PC-3 (cell line): ENCODE results near the gene RAET1E. TPM values are rescaled to one million over a fixed set of nuclear protein-coding genes. Genes with fewer than 3 reads are reported as not detected.

Source experiments
- ATAC-seq: fragments of 200-7000 bp; cut with Tn5 transposase; 2 replicates; pipeline ENCODE4 v1.9.1; 2020; ENCODE audit warnings: mild to moderate bottlenecking, moderate library complexity
- BruUV-seq: library from RNA; stranded (reverse); fragments of 400-500 nt; replicated peaks from 2 replicates; lab custom pipeline; 2021; lab: Mats Ljungman, UMichigan
- CTCF ChIA-PET: fragments of 300-600 bp; sonication (Branson Sonifier 250); formaldehyde crosslinking; loops from one replicate; lab custom pipeline; 2022; ENCODE audit warnings: antibody characterized with exemption; lab: Charles Lee
- POLR2A ChIA-PET: fragments of 300-600 bp; sonication (Branson Sonifier 250); formaldehyde crosslinking; loops from one replicate; lab custom pipeline; 2022; ENCODE audit warnings: antibody characterized with exemption; ENCODE audit not compliant: unreplicated experiment; lab: Charles Lee
- DNase-seq: peaks from one replicate; pipeline ENCODE4 v3.0.0-alpha.2; 2015
- H2AFZ ChIP-seq: fragments of 300-600 bp; sonication (generic); 2 replicates; pipeline ENCODE4 v1.6.0; 2016; ENCODE audit warnings: antibody characterized with exemption, low read length
- H3F3A ChIP-seq: fragments of 300-600 bp; sonication (generic); one replicate; pipeline ENCODE4 v1.6.0; 2017; ENCODE audit warnings: antibody characterized with exemption, low read length, control low read depth, mild to moderate bottlenecking; ENCODE audit not compliant: unreplicated experiment
- H3K27ac ChIP-seq: fragments of 300-600 bp; sonication (generic); 2 replicates; pipeline ENCODE4 v1.5.1; 2016; ENCODE audit warnings: mild to moderate bottlenecking, low read length
- H3K27me3 ChIP-seq: fragments of 300-600 bp; sonication (generic); 2 replicates; pipeline ENCODE4 v1.6.1; 2016; ENCODE audit warnings: low read length, mixed read lengths
- H3K36me3 ChIP-seq: fragments of 300-600 bp; sonication (generic); 2 replicates; pipeline ENCODE4 v1.6.1; 2016; ENCODE audit warnings: low read depth, mixed run types, low read length, mixed read lengths
- H3K4me1 ChIP-seq: fragments of 300-600 bp; sonication (generic); 2 replicates; pipeline ENCODE4 v1.5.1; 2016; ENCODE audit warnings: low read length; ENCODE audit not compliant: insufficient read depth
- H3K4me2 ChIP-seq: fragments of 300-600 bp; sonication (generic); 2 replicates; pipeline ENCODE4 v1.6.0; 2016; ENCODE audit warnings: low read length
- H3K4me3 ChIP-seq: fragments of 300-600 bp; sonication (generic); 2 replicates; pipeline ENCODE4 v1.5.1; 2016; ENCODE audit warnings: mild to moderate bottlenecking, low read length, mixed read lengths
- H3K79me2 ChIP-seq: fragments of 300-600 bp; sonication (generic); 2 replicates; pipeline ENCODE4 v1.6.1; 2017; ENCODE audit warnings: low read length, mixed read lengths
- H3K9ac ChIP-seq: fragments of 300-600 bp; sonication (generic); 2 replicates; pipeline ENCODE4 v1.6.0; 2016; ENCODE audit warnings: mild to moderate bottlenecking, low read length
- H3K9me2 ChIP-seq: fragments of 300-600 bp; sonication (generic); replicated peaks from 2 replicates; pipeline ENCODE4 v1.6.1; 2016; ENCODE audit warnings: mixed run types, low read length, mixed read lengths
- H3K9me3 ChIP-seq: fragments of 300-600 bp; sonication (generic); 2 replicates; pipeline ENCODE4 v1.6.1; 2016; ENCODE audit warnings: low read length, mixed read lengths
- H4K20me1 ChIP-seq: fragments of 300-600 bp; sonication (generic); 2 replicates; pipeline ENCODE4 v1.6.1; 2016; ENCODE audit warnings: low read length, mixed read lengths
- EZH2 ChIP-seq: fragments of 300-600 bp; sonication (generic); IDR thresholded peaks from one replicate; pipeline ENCODE4 v1.6.1; 2017; ENCODE audit warnings: antibody characterized with exemption, mild to moderate bottlenecking, low read length; ENCODE audit not compliant: unreplicated experiment
- EZH2phosphoT487 ChIP-seq: fragments of 300-600 bp; sonication (generic); IDR thresholded peaks from 2 replicates; pipeline ENCODE4 v1.6.1; 2018; ENCODE audit warnings: mild to moderate bottlenecking, antibody characterized with exemption, low read length, borderline replicate concordance
- intact Hi-C: fragments of 100-400 bp; cut with micrococcal nuclease; formaldehyde crosslinking; loops from 2 replicates; pipeline ENCODE4 v1.9.0; 2023
- total RNA-seq: library from RNA; depleted of rRNA; stranded (reverse); fragments of >200 nt; gene quantifications from 2 replicates; pipeline ENCODE4 v1.2.3, GENCODE V29; 2014
- TF ChIP-seq, protein P1 (sequence below): fragments of 300-600 bp; sonication (generic); conservative IDR thresholded peaks from 2 replicates; pipeline ENCODE4 v1.5.1; 2017; ENCODE audit warnings: antibody characterized with exemption, low read depth, mild to moderate bottlenecking, low read length

RAET1E gene
- total RNA-seq, 1 experiment from 2014 or later: 0.40 TPM

DNA sequence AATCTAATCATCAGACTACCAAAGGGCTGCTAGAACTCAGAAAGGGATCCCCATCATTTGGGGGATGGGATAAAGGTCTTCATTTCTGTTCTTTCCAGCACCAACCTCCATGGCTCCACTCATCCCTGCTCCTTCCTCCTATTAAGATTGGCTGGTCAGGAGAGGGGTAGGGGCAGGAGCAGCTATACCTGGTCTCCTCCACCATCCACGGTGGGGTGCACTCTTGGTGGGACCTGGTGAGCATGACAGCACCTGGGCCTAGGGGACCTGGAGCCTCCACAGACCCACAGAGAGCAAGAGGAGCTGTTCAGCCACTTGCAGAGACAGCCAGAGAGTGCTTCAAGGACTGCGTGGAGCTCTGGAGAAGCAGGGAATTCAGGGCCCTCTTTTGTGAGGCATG, 37.8 kb upstream of the RAET1E start:
- no peak overlapping the region for H3K4me3 ChIP-seq
- H3F3A ChIP-seq: no peaks in the 10 kb centered on the region
- no peak for DNase-seq
- no peaks in the 10 kb centered on the region for H4K20me1 ChIP-seq
- no peaks in the 10 kb centered on the region for H3K9me3 ChIP-seq
- ATAC-seq: no peak
- H3K27ac ChIP-seq: no peak overlapping the region
- no peaks in the 10 kb centered on the region for H3K27me3 ChIP-seq
- TF ChIP-seq EZH2 (no peak), EZH2phosphoT487 (no peak)
- TF ChIP-seq, protein P1, sequence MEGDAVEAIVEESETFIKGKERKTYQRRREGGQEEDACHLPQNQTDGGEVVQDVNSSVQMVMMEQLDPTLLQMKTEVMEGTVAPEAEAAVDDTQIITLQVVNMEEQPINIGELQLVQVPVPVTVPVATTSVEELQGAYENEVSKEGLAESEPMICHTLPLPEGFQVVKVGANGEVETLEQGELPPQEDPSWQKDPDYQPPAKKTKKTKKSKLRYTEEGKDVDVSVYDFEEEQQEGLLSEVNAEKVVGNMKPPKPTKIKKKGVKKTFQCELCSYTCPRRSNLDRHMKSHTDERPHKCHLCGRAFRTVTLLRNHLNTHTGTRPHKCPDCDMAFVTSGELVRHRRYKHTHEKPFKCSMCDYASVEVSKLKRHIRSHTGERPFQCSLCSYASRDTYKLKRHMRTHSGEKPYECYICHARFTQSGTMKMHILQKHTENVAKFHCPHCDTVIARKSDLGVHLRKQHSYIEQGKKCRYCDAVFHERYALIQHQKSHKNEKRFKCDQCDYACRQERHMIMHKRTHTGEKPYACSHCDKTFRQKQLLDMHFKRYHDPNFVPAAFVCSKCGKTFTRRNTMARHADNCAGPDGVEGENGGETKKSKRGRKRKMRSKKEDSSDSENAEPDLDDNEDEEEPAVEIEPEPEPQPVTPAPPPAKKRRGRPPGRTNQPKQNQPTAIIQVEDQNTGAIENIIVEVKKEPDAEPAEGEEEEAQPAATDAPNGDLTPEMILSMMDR: no peak
- intact Hi-C loops: no loop called here
- no TSS peak for BruUV-seq
- peak overlapping the region; percentile 26 for H3K4me2 ChIP-seq
- ChIA-PET CTCF (interaction anchor here (0.7 kb wide), 1 partner anchor 53 kb away, joined by 8 read pairs; no protein-coding TSS in a partner anchor), POLR2A (no interaction called here)
- H3K36me3 ChIP-seq: no peaks in the 10 kb centered on the region
- no peak overlapping the region for H3K9ac ChIP-seq
- no peak overlapping the region for H2AFZ ChIP-seq
- no peaks in the 10 kb centered on the region for H3K79me2 ChIP-seq
- no peaks in the 10 kb centered on the region for H3K9me2 ChIP-seq
- H3K4me1 ChIP-seq: peaks cover 18% of the 10 kb centered on the region; the same call in 1 of the 2 replicates

DNA sequence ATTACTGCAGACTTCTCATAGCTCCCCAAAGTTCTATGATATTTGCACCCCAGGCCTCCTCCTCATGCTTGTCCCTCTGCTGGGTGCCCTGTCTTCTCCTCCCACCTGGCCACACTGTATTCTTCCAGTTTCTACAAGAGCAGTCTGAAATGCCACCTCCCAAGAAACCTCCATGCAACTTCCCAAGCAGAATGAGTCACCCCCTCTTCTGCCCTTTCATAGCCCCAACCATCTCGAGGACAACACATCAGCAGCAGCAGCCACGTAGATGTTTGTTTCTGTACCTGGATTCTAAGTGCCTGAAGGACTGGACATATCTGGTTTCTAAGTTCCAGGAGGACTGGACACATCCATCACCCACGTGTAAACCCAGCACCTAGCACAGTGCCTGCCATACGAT, 37.3 kb upstream of the RAET1E start:
- peak; percentile 35 for ATAC-seq
- Histone ChIP-seq H3K9me3 (no peaks in the 10 kb centered on the region), H3K4me1 (peaks cover 18% of the 10 kb centered on the region; the same call in 1 of the 2 replicates), H3F3A (no peaks in the 10 kb centered on the region), H3K9ac (no peak overlapping the region), H3K9me2 (no peaks in the 10 kb centered on the region), H4K20me1 (no peaks in the 10 kb centered on the region), H3K4me2 (peak overlapping the region; percentile 26), H3K27ac (no peak overlapping the region), H3K27me3 (no peaks in the 10 kb centered on the region), H3K79me2 (no peaks in the 10 kb centered on the region), H3K36me3 (no peaks in the 10 kb centered on the region), H3K4me3 (no peak overlapping the region), H2AFZ (no peak overlapping the region)
- no TSS peak for BruUV-seq
- DNase-seq: peak; percentile 60
- TF ChIP-seq EZH2phosphoT487 (no peak), EZH2 (no peak)
- TF ChIP-seq, protein P1: no peak
- POLR2A ChIA-PET: no interaction called here
- intact Hi-C loops: no loop called here
- CTCF ChIA-PET: interaction anchor here (0.7 kb wide), 1 partner anchor 53 kb away, joined by 8 read pairs; no protein-coding TSS in a partner anchor
